HepG2 (cell line): ENCODE measurements around the gene NDUFB5. TPM values are rescaled to one million over a fixed set of nuclear protein-coding genes. Genes with fewer than 3 reads are reported as not detected.

Source experiments
- CBFB ChIP-seq: sonication (generic); formaldehyde crosslinking; IDR thresholded peaks from 2 replicates; pipeline ENCODE4 v1.4.0; 2020; ENCODE audit warnings: missing genetic modification reagents
- EED ChIP-seq: sonication (generic); formaldehyde crosslinking; IDR thresholded peaks from 2 replicates; pipeline ENCODE4 v1.5.0; 2020; ENCODE audit warnings: mild to moderate bottlenecking, missing genetic modification reagents
- FOSL1 ChIP-seq: sonication (generic); formaldehyde crosslinking; IDR thresholded peaks from 2 replicates; pipeline ENCODE4 v1.9.0; 2021; ENCODE audit warnings: missing genetic modification reagents, borderline replicate concordance
- HNRNPLL ChIP-seq: fragments of 200-400 bp; formaldehyde crosslinking; IDR thresholded peaks from 2 replicates; pipeline ENCODE4 v1.6.1; 2017; ENCODE audit warnings: mild to moderate bottlenecking, low read depth, low read length; ENCODE audit not compliant: poor library complexity, severe bottlenecking
- HNRNPUL1 ChIP-seq: fragments of 200-400 bp; formaldehyde crosslinking; IDR thresholded peaks from 2 replicates; pipeline ENCODE4 v1.6.1; 2017; ENCODE audit warnings: low read depth, mild to moderate bottlenecking, low read length, moderate library complexity
- KAT7 ChIP-seq: IDR thresholded peaks from 2 replicates; pipeline ENCODE4 v1.6.1; 2018; ENCODE audit warnings: borderline replicate concordance, missing compliant biosample characterization
- KAT8 ChIP-seq: IDR thresholded peaks from 2 replicates; pipeline ENCODE4 v1.6.1; 2016; ENCODE audit warnings: missing genetic modification reagents, missing compliant biosample characterization
- KMT2A ChIP-seq: sonication (generic); formaldehyde crosslinking; IDR thresholded peaks from 2 replicates; pipeline ENCODE4 v1.4.0; 2020; ENCODE audit warnings: missing genetic modification reagents
- MED8 ChIP-seq: sonication (generic); formaldehyde crosslinking; IDR thresholded peaks from 2 replicates; pipeline ENCODE4 v1.8.1; 2023; ENCODE audit warnings: mild to moderate bottlenecking, missing genetic modification reagents; ENCODE audit not compliant: insufficient replicate concordance
- MZF1 ChIP-seq: sonication (generic); formaldehyde crosslinking; IDR thresholded peaks from 2 replicates; pipeline ENCODE4 v1.8.1; 2023; ENCODE audit warnings: mild to moderate bottlenecking, missing genetic modification reagents, borderline replicate concordance
- ONECUT2 ChIP-seq: sonication (generic); formaldehyde crosslinking; IDR thresholded peaks from 2 replicates; pipeline ENCODE4 v1.4.0; 2020; ENCODE audit warnings: missing genetic modification reagents
- RFX3 ChIP-seq: IDR thresholded peaks from 2 replicates; pipeline ENCODE4 v1.6.1; 2016; ENCODE audit warnings: missing biosample characterization, missing genetic modification reagents
- SCMH1 ChIP-seq: sonication (generic); formaldehyde crosslinking; IDR thresholded peaks from 2 replicates; pipeline ENCODE4 v1.9.0; 2021; ENCODE audit warnings: missing genetic modification reagents, mild to moderate bottlenecking, borderline replicate concordance
- TOPORS ChIP-seq: sonication (generic); formaldehyde crosslinking; IDR thresholded peaks from 2 replicates; pipeline ENCODE4 v1.8.0; 2023; ENCODE audit warnings: mild to moderate bottlenecking, missing genetic modification reagents
- XBP1 ChIP-seq: sonication (generic); formaldehyde crosslinking; IDR thresholded peaks from 2 replicates; pipeline ENCODE4 v1.5.0; 2020; ENCODE audit warnings: missing genetic modification reagents
- ZNF331 ChIP-seq: sonication (generic); formaldehyde crosslinking; IDR thresholded peaks from 2 replicates; pipeline ENCODE4 v1.4.0; 2020; ENCODE audit warnings: missing genetic modification reagents
- ZNF335 ChIP-seq: sonication (generic); formaldehyde crosslinking; IDR thresholded peaks from 2 replicates; pipeline ENCODE4 v1.4.0; 2020; ENCODE audit warnings: missing genetic modification reagents
- ZNF350 ChIP-seq: sonication (generic); formaldehyde crosslinking; IDR thresholded peaks from 2 replicates; pipeline ENCODE4 v1.4.0; 2020; ENCODE audit warnings: mild to moderate bottlenecking, low read depth, missing genetic modification reagents, borderline replicate concordance
- ZNF430 ChIP-seq: sonication (generic); formaldehyde crosslinking; IDR thresholded peaks from 2 replicates; pipeline ENCODE4 v1.9.0; 2021; ENCODE audit warnings: mild to moderate bottlenecking, missing genetic modification reagents
- ZNF432 ChIP-seq: sonication (generic); formaldehyde crosslinking; IDR thresholded peaks from 2 replicates; pipeline ENCODE4 v1.5.0; 2020; ENCODE audit warnings: missing genetic modification reagents, mild to moderate bottlenecking, borderline replicate concordance
- ZNF556 ChIP-seq: sonication (generic); formaldehyde crosslinking; IDR thresholded peaks from 2 replicates; pipeline ENCODE4 v1.4.0; 2020; ENCODE audit warnings: mild to moderate bottlenecking, missing genetic modification reagents, borderline replicate concordance
- ZSCAN29 ChIP-seq: sonication (generic); formaldehyde crosslinking; conservative IDR thresholded peaks from 2 replicates; pipeline ENCODE4 v1.4.0; 2020; ENCODE audit warnings: mild to moderate bottlenecking, missing genetic modification reagents
- polyA plus RNA-seq, 8 experiments: library from polyadenylated mRNA; depleted of rRNA in 3 of 8; stranded (reverse) in 7 of 8; unstranded in 1 of 8; fragments of >200 nt; fragmentation: Illumina TruSeq in 4 of 8; extraction: Trizol in 4 of 8; gene quantifications; 2 replicates each; pipeline versions ENCODE4 v1.2.1 to v1.2.3, GENCODE V29; 2011 to 2016; ENCODE audit warnings: low read depth in 4 of 8, missing spikeins in 1 of 8, mixed read lengths in 1 of 8; ENCODE audit not compliant: insufficient read depth in 1 of 8
- total RNA-seq, 5 experiments: library from RNA; depleted of rRNA; stranded (reverse); fragments of >200 nt; fragmentation: Illumina TruSeq; extraction: Trizol; gene quantifications; 2 replicates each; pipeline ENCODE4 v1.2.3, GENCODE V29; 2016; ENCODE audit warnings: low read depth in 1 of 5
- TF ChIP-seq, protein P1 (sequence below): sonication (generic); formaldehyde crosslinking; conservative IDR thresholded peaks from 2 replicates; pipeline ENCODE4 v1.4.0; 2020; ENCODE audit warnings: mild to moderate bottlenecking, missing genetic modification reagents, moderate library complexity
- TF ChIP-seq, protein P2 (sequence below): sonication (generic); formaldehyde crosslinking; IDR thresholded peaks from 2 replicates; pipeline ENCODE4 v1.9.0; 2022; ENCODE audit warnings: missing genetic modification reagents, mild to moderate bottlenecking, borderline replicate concordance
- TF ChIP-seq, protein P3 (sequence below): sonication (generic); formaldehyde crosslinking; IDR thresholded peaks from 2 replicates; pipeline ENCODE4 v1.5.0; 2020; ENCODE audit warnings: mild to moderate bottlenecking, missing genetic modification reagents, moderate library complexity

The NDUFB5 gene
- total and polyA plus RNA-seq, 2 of the 13 experiments (the other 11 are each of a cell fraction or from before 2014, with no cell fraction given) = 43.3 to 120 TPM

DNA sequence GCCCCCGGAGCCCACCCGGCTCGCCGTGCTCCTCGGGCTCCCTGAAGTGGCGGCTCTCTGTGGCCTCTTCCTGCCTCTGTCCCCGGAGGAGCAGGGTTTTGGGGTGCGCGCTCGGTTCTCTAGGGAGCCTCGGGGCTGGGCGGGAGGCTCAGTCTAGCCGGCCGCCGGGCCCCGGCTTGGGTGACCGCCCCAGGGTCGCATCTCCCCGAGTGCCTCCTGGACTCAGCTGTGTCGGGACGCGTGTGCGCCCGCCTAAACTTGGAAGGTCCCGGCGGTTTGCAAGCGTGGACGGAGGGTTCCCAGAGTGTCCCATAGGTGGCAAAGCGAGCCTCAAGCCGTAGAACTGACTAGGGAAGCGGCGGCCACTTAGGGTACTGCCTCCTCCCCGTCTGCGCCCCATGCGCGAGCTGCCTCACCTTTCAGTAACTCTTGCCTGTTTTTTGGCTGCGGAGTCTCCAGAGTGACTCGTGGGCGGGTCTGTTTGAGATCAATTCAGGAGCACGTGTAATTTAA lies 41.3 kb upstream of the NDUFB5 start (continued):
- no peak for TF ChIP-seq ZNF432
- no peak for TF ChIP-seq MZF1
- no peak for TF ChIP-seq CBFB (CRISPR knock-in tag)
- peak; percentile 92 for TF ChIP-seq HNRNPLL
- no peak for TF ChIP-seq FOSL1 (CRISPR knock-in tag)
- TF ChIP-seq SCMH1 (CRISPR knock-in tag) = no peak
- no peak for TF ChIP-seq ZNF430
- TF ChIP-seq KAT7 (CRISPR knock-in tag) = peak; percentile 39; the same call in 1 of the 2 replicates
- 0 out of 2 replicates have a peak, but pooled peaks have one; percentile 35 for TF ChIP-seq ZSCAN29 (CRISPR knock-in tag)
- TF ChIP-seq EED = no peak
- TF ChIP-seq ZNF335 (CRISPR knock-in tag) = 0 out of 2 replicates have a peak, but pooled peaks have one; percentile 13
- TF ChIP-seq ONECUT2 (CRISPR knock-in tag) = no peak
- TF ChIP-seq RFX3 = no peak
- TF ChIP-seq, protein P1, sequence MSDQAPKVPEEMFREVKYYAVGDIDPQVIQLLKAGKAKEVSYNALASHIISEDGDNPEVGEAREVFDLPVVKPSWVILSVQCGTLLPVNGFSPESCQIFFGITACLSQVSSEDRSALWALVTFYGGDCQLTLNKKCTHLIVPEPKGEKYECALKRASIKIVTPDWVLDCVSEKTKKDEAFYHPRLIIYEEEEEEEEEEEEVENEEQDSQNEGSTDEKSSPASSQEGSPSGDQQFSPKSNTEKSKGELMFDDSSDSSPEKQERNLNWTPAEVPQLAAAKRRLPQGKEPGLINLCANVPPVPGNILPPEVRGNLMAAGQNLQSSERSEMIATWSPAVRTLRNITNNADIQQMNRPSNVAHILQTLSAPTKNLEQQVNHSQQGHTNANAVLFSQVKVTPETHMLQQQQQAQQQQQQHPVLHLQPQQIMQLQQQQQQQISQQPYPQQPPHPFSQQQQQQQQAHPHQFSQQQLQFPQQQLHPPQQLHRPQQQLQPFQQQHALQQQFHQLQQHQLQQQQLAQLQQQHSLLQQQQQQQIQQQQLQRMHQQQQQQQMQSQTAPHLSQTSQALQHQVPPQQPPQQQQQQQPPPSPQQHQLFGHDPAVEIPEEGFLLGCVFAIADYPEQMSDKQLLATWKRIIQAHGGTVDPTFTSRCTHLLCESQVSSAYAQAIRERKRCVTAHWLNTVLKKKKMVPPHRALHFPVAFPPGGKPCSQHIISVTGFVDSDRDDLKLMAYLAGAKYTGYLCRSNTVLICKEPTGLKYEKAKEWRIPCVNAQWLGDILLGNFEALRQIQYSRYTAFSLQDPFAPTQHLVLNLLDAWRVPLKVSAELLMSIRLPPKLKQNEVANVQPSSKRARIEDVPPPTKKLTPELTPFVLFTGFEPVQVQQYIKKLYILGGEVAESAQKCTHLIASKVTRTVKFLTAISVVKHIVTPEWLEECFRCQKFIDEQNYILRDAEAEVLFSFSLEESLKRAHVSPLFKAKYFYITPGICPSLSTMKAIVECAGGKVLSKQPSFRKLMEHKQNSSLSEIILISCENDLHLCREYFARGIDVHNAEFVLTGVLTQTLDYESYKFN (CRISPR knock-in tag) = no peak; the same call in 1 of the 2 replicates
- TF ChIP-seq KMT2A = peak; percentile 76; the same call in 1 of the 2 replicates
- no peak; the same call in 1 of the 2 replicates for TF ChIP-seq ZNF556
- no peak for TF ChIP-seq XBP1 (CRISPR knock-in tag)
- TF ChIP-seq, protein P2, sequence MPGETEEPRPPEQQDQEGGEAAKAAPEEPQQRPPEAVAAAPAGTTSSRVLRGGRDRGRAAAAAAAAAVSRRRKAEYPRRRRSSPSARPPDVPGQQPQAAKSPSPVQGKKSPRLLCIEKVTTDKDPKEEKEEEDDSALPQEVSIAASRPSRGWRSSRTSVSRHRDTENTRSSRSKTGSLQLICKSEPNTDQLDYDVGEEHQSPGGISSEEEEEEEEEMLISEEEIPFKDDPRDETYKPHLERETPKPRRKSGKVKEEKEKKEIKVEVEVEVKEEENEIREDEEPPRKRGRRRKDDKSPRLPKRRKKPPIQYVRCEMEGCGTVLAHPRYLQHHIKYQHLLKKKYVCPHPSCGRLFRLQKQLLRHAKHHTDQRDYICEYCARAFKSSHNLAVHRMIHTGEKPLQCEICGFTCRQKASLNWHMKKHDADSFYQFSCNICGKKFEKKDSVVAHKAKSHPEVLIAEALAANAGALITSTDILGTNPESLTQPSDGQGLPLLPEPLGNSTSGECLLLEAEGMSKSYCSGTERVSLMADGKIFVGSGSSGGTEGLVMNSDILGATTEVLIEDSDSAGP = peak; percentile 9; the same call in 1 of the 2 replicates
- TF ChIP-seq, protein P3, sequence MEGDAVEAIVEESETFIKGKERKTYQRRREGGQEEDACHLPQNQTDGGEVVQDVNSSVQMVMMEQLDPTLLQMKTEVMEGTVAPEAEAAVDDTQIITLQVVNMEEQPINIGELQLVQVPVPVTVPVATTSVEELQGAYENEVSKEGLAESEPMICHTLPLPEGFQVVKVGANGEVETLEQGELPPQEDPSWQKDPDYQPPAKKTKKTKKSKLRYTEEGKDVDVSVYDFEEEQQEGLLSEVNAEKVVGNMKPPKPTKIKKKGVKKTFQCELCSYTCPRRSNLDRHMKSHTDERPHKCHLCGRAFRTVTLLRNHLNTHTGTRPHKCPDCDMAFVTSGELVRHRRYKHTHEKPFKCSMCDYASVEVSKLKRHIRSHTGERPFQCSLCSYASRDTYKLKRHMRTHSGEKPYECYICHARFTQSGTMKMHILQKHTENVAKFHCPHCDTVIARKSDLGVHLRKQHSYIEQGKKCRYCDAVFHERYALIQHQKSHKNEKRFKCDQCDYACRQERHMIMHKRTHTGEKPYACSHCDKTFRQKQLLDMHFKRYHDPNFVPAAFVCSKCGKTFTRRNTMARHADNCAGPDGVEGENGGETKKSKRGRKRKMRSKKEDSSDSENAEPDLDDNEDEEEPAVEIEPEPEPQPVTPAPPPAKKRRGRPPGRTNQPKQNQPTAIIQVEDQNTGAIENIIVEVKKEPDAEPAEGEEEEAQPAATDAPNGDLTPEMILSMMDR (CRISPR knock-in tag) = peak; percentile 36
- no peak for TF ChIP-seq HNRNPUL1
- TF ChIP-seq ZNF331 = no peak
- TF ChIP-seq MED8 = no peak
- TF ChIP-seq TOPORS (CRISPR knock-in tag) = no peak
- no peak for TF ChIP-seq ZNF350 (CRISPR knock-in tag)
- no peak for TF ChIP-seq KAT8
